ENCODE measurements around the gene LMTK2. TPM values are rescaled to one million over a fixed set of nuclear protein-coding genes. Genes with fewer than 3 reads are reported as not detected.

Gene LMTK2
- total and polyA plus RNA-seq, 2 experiments from 2014 or later, result 6.1 to 30.8 TPM

- TF ChIP-seq STAT1 (IDR thresholded peaks at IDR 0.05; ENCODE audit: unreplicated experiment) (no peak), ZNF114 (CRISPR knock-in tag; IDR thresholded peaks at IDR 0.05) (no peak), EZH2 (IDR thresholded peaks at IDR 0.05; ENCODE audit: low read depth, unreplicated experiment) (no peak), POLR2AphosphoS5 (IDR thresholded peaks at IDR 0.05; ENCODE audit: low read depth) (no peak), NANOG (IDR thresholded peaks at IDR 0.05; ENCODE audit: borderline replicate concordance) (no peak), REST (IDR thresholded peaks at IDR 0.05; ENCODE audit: unreplicated experiment) (no peak)
Observed at GRCh38 chr7:98084631-98085030, 22.0 kb upstream of the LMTK2 start (continued).

GRCh38 chr7:98085674-98086073 lies 21.0 kb upstream of the LMTK2 start:
- H3F3A ChIP-seq (replicated peaks; ENCODE audit: low read depth), result no peaks in the 10 kb centered on the region
- no peak overlapping the region for H3K27ac ChIP-seq (ENCODE audit: low read depth)
- ATAC-seq, result no peak
- H3K79me2 ChIP-seq (replicated peaks; ENCODE audit: insufficient read depth), result no peaks in the 10 kb centered on the region
- Mint-ChIP-seq H3K27me3 (ENCODE audit: insufficient read depth, low read depth, poor library complexity) (peaks cover 4% of the 10 kb centered on the region), H3K4me3 (no peak overlapping the region), H3K27ac (no peak overlapping the region), H3K4me1 (no peaks in the 10 kb centered on the region; the same call in 2 of the 3 replicates), H3K9me3 (no peaks in the 10 kb centered on the region; the same call in 2 of the 3 replicates), H3K36me3 (ENCODE audit: low read depth) (no peaks in the 10 kb centered on the region)
- H3K36me3 ChIP-seq (ENCODE audit: insufficient read depth), result no peaks in the 10 kb centered on the region
- no peaks in the 10 kb centered on the region for H3K4me1 ChIP-seq (ENCODE audit: insufficient read depth)
- no peaks in the 10 kb centered on the region for H4K20me1 ChIP-seq (replicated peaks; ENCODE audit: insufficient read depth)
- DNase-seq (ENCODE audit: low spot score), result no peak
- H3K27me3 ChIP-seq (ENCODE audit: insufficient read depth), result no peaks in the 10 kb centered on the region
- H3K4me2 ChIP-seq, result no peak overlapping the region
- TF ChIP-seq CTCF (conservative IDR thresholded peaks at IDR 0.05; ENCODE audit: low read depth in 2 of 2), result no peak
- peak overlapping the region; percentile 69; the same call in 1 of the 2 replicates for H2AFZ ChIP-seq
- H3K4me3 ChIP-seq, result no peak overlapping the region
- H3K9me2 ChIP-seq (ENCODE audit: insufficient read depth), result no peaks in the 10 kb centered on the region

GRCh38 chr7:98086281-98086718 lies 20.4 kb upstream of the LMTK2 start:
- Mint-ChIP-seq H3K27ac (peak overlapping the region; percentile 41; the same call in 1 of the 2 replicates), H3K9me3 (no peaks in the 10 kb centered on the region; the same call in 2 of the 3 replicates), H3K4me3 (no peak overlapping the region), H3K27me3 (ENCODE audit: insufficient read depth, low read depth, poor library complexity) (peaks cover 4% of the 10 kb centered on the region), H3K4me1 (no peaks in the 10 kb centered on the region; the same call in 2 of the 3 replicates), H3K36me3 (ENCODE audit: low read depth) (no peaks in the 10 kb centered on the region)
- no peaks in the 10 kb centered on the region for H3K27me3 ChIP-seq (ENCODE audit: insufficient read depth)
- no peaks in the 10 kb centered on the region for H3K79me2 ChIP-seq (replicated peaks; ENCODE audit: insufficient read depth)
- H3F3A ChIP-seq (replicated peaks; ENCODE audit: low read depth), result no peaks in the 10 kb centered on the region
- no peaks in the 10 kb centered on the region for H4K20me1 ChIP-seq (replicated peaks; ENCODE audit: insufficient read depth)
- H3K4me1 ChIP-seq (ENCODE audit: insufficient read depth), result no peaks in the 10 kb centered on the region
- ATAC-seq (no peak), DNase-seq (ENCODE audit: low spot score) (no peak)
- no peaks in the 10 kb centered on the region for H3K9me2 ChIP-seq (ENCODE audit: insufficient read depth)
- H3K27ac ChIP-seq (ENCODE audit: low read depth), result no peak overlapping the region
- H2AFZ ChIP-seq, result no peak overlapping the region
- H3K4me2 ChIP-seq, result no peak overlapping the region
- no peaks in the 10 kb centered on the region for H3K36me3 ChIP-seq (ENCODE audit: insufficient read depth)
- no peak overlapping the region for H3K4me3 ChIP-seq
- no peak for TF ChIP-seq EZH2 (IDR thresholded peaks at IDR 0.05; ENCODE audit: low read depth, unreplicated experiment)
- no peak for TF ChIP-seq JUNB (IDR thresholded peaks at IDR 0.05; ENCODE audit: unreplicated experiment)
- TF ChIP-seq EZH2phosphoT487 (IDR thresholded peaks at IDR 0.05; ENCODE audit: unreplicated experiment), result no peak
- TF ChIP-seq POLR2AphosphoS5 (IDR thresholded peaks at IDR 0.05; ENCODE audit: low read depth), result no peak
- TF ChIP-seq ZNF114 (CRISPR knock-in tag; IDR thresholded peaks at IDR 0.05), result no peak
- no peak for TF ChIP-seq ETS1 (IDR thresholded peaks at IDR 0.05)
- TF ChIP-seq REST (IDR thresholded peaks at IDR 0.05; ENCODE audit: unreplicated experiment), result no peak
